SK-N-MC (cell line): ENCODE measurements around the gene DYNLT4.

Source experiments
- DNase-seq: peaks from one replicate; pipeline ENCODE4 v3.0.0-alpha.2; 2011; ENCODE audit warnings: low read depth, low spot score
- H3K27ac ChIP-seq: fragments of 200-600 bp; sonication (generic); 2 replicates; pipeline ENCODE4 v1.5.1; 2016; ENCODE audit warnings: mixed run types
- H3K36me3 ChIP-seq: fragments of 200-600 bp; sonication (generic); 2 replicates; pipeline ENCODE4 v1.6.1; 2017; ENCODE audit warnings: antibody characterized with exemption, low read length, mixed read lengths; ENCODE audit not compliant: insufficient read depth
- H3K4me3 ChIP-seq: fragments of 200-600 bp; sonication (generic); 2 replicates; pipeline ENCODE4 v1.5.1; 2016
- H3K9ac ChIP-seq: fragments of 200-600 bp; sonication (generic); 2 replicates; pipeline ENCODE4 v1.8.0; 2017; ENCODE audit warnings: mixed run types, mixed read lengths; ENCODE audit not compliant: insufficient read length
- H3K9me3 ChIP-seq: fragments of 200-600 bp; sonication (generic); 2 replicates; pipeline ENCODE4 v1.6.1; 2017; ENCODE audit warnings: low read depth, mild to moderate bottlenecking, antibody characterized with exemption, low read length, moderate library complexity, mixed read lengths
- EZH2 ChIP-seq: fragments of 200-600 bp; sonication (generic); IDR thresholded peaks from one replicate; pipeline ENCODE4 v1.6.1; 2017; ENCODE audit warnings: antibody characterized with exemption
- FOXP2 ChIP-seq: optimal IDR thresholded peaks from 2 replicates; pipeline ENCODE3; 2011; ENCODE audit warnings: mild to moderate bottlenecking, moderate library complexity; ENCODE audit not compliant: insufficient read depth; ENCODE audit errors: extremely low read length, control extremely low read depth
- POLR2AphosphoS5 ChIP-seq: IDR thresholded peaks from 2 replicates; pipeline ENCODE4 v1.6.1; 2012; ENCODE audit warnings: mild to moderate bottlenecking, low read depth, low read length, borderline replicate concordance

The DYNLT4 gene

DNA sequence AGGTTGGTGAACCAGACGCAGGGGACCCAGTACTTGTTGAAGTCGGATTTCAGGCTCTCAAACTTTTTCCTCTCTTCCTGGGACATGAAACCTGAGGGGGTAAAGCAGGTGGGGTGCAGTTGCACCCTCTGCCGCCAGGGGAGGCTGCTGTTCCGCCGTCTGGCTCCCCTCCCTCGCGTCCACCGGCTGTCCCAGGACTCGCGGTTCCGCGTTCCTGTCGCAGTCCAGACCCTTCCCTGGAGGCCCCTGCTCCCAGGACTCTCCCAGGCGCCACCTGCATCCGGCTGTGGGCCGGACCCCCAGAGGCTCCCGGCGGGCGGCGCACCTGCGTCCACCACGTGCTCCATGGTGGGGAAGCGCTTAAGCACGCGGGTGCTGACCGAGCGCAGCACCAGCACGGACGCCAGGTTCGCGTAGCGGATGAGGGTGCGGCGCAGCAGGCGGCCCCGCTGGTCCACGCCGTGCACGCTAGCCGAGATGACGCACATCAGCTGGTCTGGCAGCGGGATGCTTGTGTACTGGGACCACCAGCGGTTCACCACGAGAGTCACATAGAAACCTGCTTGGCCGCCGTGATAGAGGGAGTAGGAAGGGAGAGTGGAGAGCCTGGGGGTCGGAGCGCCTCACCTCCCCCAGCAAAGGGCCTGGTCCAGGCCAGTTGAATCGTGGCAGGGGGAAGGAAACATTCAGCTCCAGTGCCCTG, 20.9 kb downstream of the DYNLT4 start:
- no peak overlapping the region for H3K27ac ChIP-seq
- no peak for DNase-seq
- H3K9me3 ChIP-seq: no peaks in the 10 kb centered on the region
- TF ChIP-seq POLR2AphosphoS5 (no peak), FOXP2 (no peak), EZH2 (no peak)
- no peak overlapping the region for H3K9ac ChIP-seq
- H3K36me3 ChIP-seq: peaks cover 8% of the 10 kb centered on the region; the same call in 1 of the 2 replicates
- no peak overlapping the region for H3K4me3 ChIP-seq

DNA sequence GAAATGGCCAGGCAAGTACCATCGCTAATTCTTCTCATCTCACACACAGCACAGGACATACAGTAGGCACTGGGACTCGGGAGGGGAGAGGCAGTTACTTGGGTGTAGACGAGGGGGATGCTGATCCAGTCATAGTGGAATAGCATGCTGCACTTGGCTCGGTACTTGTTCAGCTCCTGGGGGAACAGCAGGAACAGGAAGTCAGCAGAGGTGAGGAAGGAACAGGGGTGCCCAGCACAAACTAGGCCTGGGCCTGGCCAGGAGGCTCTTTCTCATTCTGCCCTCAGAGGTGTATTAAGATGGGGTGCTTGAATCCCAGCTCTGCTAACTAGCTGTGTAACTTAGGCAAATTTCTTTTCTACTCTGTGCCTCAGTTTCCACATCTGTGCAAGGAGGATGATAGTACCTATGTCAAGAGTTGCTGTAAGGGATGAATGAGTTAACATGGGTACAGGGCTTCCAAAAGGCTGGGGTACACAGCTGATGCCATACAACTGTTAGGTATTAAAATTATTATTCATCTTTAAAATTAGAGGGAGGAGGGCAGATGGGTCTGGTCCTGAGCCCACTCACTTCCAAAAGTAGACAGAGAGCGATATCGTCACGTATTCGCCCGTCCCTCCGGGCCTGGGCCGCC, 21.5 kb downstream of the DYNLT4 start:
- Histone ChIP-seq H3K9ac (no peak overlapping the region), H3K27ac (no peak overlapping the region), H3K9me3 (no peaks in the 10 kb centered on the region), H3K4me3 (no peak overlapping the region), H3K36me3 (peaks cover 15% of the 10 kb centered on the region)
- no peak for DNase-seq
- TF ChIP-seq POLR2AphosphoS5 (no peak), EZH2 (no peak), FOXP2 (no peak)

- TF ChIP-seq EZH2 (no peak), FOXP2 (no peak), POLR2AphosphoS5 (no peak)
- H3K4me3 ChIP-seq: no peak overlapping the region
- H3K9ac ChIP-seq: no peak overlapping the region
- no peaks in the 10 kb centered on the region for H3K9me3 ChIP-seq
- peaks cover 21% of the 10 kb centered on the region for H3K36me3 ChIP-seq
- DNase-seq: no peak
- no peak overlapping the region for H3K27ac ChIP-seq
Observed at GRCh38 chr1:44785029-44785380, 22.1 kb downstream of the DYNLT4 start.

GRCh38 chr1:44784094-44785028, 22.8 kb downstream of the DYNLT4 start:
- Histone ChIP-seq H3K36me3 (peaks cover 27% of the 10 kb centered on the region), H3K9ac (no peak overlapping the region), H3K27ac (no peak overlapping the region), H3K4me3 (no peak overlapping the region), H3K9me3 (no peaks in the 10 kb centered on the region)
- no peak for TF ChIP-seq EZH2
- TF ChIP-seq POLR2AphosphoS5: no peak
- TF ChIP-seq FOXP2: no peak
- DNase-seq: no peak

- Histone ChIP-seq H3K4me3 (no peak overlapping the region), H3K27ac (no peak overlapping the region), H3K9me3 (no peaks in the 10 kb centered on the region), H3K9ac (no peak overlapping the region), H3K36me3 (peaks cover 34% of the 10 kb centered on the region)
- TF ChIP-seq EZH2: no peak
- no peak for DNase-seq
Observed at GRCh38 chr1:44783697-44784093, 23.5 kb downstream of the DYNLT4 start.

DNA sequence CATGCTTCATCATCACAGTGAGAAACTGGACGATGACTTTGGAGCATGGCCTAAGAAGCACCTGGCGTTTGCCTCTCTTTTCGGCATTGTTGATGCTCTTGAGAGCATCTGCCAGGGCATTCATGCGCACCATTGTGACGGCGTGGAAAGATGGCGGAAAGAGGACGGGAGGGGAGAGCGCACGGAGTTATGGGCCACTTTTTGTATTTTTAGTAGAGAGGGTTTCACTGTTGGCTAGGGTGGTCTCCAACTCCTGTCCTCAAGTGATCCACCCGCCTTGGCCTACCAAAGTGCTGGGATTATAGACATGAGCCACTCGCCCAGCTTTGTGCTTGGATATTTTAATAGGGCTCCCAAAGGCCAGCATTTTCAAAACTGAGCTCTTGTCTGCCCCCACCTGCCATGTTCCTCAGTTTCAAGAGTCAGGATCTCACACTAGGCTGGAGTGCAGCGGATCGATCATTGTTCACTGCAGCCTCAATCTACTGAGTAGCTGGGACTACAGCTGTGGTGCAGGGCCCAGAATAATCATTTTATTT, 26.5 kb downstream of the DYNLT4 start:
- Histone ChIP-seq H3K9me3 (no peaks in the 10 kb centered on the region), H3K36me3 (peaks cover 64% of the 10 kb centered on the region), H3K9ac (no peak overlapping the region), H3K27ac (0 out of 2 replicates have a peak overlapping the region, but pooled peaks have one; percentile 52), H3K4me3 (no peak overlapping the region)
- TF ChIP-seq FOXP2 (no peak), EZH2 (no peak), POLR2AphosphoS5 (no peak)
- no peak for DNase-seq

DNA sequence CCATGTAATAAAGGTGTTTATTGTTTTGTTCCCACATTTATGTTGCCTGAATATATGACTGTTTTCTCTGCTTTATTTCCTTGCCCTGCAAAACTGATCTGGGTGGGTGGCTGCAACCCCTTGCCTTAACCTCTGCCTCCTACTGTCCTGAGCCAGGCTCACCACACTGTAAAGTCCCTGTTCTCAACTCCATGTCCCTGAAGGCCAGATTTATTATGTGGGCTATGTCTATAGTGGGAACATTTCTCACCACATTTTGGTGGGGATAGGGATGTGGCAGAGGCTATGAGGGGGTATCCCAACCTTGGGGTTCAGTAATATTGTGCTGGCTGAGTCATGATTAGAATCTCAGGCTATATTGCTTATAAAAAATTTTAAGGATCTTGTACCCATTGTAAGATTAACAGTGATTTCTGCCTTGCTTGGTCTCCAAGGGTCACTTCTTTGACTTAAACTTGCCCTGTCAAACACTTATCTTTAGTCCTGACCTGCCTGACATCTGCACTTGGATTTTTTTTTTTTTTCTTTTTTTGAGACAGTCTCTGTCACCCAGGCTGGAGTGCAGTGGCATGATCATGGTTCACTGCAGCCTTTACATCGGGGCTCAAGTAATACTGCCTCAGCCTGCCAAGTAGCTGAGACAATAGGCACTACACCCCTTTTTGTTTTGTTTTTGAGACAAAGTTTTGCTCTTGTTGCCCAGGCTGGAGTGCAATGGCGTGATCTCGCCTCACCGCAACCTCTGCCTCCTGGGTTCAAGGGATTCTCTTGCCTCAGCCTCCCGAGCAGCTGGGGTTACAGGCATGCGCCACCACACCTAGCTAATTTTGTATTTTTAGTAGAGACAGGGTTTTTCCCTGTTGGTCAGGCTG, 28.2 kb downstream of the DYNLT4 start:
- DNase-seq: no peak
- H3K27ac ChIP-seq: peak overlapping the region; percentile 57
- no peaks in the 10 kb centered on the region for H3K9me3 ChIP-seq
- no peak overlapping the region for H3K4me3 ChIP-seq
- TF ChIP-seq FOXP2 (no peak), POLR2AphosphoS5 (no peak; the same call in 1 of the 2 replicates)
- H3K9ac ChIP-seq: no peak overlapping the region
- H3K36me3 ChIP-seq: peaks cover 64% of the 10 kb centered on the region
